ENCODE measurements around the gene NCBP2L.
"Not testable (repeated sequence)": the region's sequence is repeated elsewhere in the genome, so short reads cannot be mapped to it uniquely, and the experiment has no call there.

Gene NCBP2L

DNA sequence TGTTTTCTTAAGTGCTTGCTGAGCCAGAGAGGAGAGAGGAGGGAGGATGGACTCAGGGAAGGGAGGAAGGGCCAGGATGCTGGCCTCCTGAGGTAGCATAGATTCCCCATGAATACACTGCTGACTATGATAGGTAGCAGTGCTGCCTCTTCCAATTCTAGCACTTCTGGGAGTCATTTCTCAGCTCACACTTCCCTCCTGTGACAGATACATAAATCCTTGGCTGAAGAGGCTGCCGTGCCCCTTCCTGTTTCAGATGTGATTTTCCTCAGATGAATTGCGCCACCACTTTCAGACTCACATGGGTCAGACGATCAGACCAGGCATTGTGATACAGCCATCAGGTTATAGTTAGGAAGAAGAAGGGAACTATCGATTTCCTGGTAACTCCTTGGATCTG, 24.3 kb upstream of the NCBP2L start:
- no peak for DNase-seq

DNA sequence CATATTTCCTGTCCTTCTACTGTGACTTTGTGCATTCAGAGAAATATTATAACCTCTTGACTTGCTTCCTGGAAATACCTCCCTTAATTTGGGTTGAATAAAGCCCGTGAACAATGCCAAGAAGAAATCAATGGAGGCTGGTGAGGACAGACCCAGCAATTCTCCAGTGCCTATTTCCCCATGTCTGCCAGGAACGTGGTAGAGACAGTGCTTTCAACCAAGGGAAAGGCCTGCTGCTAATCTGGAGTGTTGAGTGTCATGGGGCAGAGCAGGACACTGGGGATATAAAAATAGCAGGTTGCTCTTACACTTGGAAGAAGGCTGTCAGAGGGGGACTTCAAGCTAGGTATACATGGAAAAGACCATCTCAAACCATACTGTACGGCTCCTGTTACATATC, 21.8 kb upstream of the NCBP2L start:
- no peak for DNase-seq

DNA sequence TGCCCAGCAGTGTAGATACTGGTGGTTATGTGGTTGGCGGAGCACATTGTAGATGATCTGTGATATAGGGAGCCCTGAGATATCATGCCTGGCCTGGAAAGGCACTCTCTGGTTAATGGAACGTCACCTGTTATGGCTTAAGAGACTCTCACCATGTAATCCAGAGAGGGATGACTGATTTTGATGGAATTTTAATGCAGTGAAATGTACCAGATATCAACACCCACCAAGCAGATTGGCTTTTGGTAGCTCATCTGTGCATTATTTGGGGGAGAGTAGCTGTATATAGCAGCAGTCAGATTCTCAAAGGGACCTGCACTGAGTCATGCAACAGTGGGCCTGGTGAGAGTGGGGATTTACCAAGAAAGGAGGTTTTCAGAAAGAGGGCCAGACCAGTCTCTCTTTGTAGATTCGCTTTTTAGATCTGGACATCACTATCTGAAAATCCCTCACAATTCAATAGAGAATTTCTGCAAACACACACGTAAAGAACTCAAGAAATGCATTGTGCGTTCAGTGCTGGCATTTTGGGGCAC, 19.2 kb upstream of the NCBP2L start:
- DNase-seq: no peak

- DNase-seq: no peak
Observed at GRCh38 chrX:107760304-107761077, 17.0 kb upstream of the NCBP2L start.

- DNase-seq: no peak
Observed at GRCh38 chrX:107763647-107764046, 13.9 kb upstream of the NCBP2L start.

DNA sequence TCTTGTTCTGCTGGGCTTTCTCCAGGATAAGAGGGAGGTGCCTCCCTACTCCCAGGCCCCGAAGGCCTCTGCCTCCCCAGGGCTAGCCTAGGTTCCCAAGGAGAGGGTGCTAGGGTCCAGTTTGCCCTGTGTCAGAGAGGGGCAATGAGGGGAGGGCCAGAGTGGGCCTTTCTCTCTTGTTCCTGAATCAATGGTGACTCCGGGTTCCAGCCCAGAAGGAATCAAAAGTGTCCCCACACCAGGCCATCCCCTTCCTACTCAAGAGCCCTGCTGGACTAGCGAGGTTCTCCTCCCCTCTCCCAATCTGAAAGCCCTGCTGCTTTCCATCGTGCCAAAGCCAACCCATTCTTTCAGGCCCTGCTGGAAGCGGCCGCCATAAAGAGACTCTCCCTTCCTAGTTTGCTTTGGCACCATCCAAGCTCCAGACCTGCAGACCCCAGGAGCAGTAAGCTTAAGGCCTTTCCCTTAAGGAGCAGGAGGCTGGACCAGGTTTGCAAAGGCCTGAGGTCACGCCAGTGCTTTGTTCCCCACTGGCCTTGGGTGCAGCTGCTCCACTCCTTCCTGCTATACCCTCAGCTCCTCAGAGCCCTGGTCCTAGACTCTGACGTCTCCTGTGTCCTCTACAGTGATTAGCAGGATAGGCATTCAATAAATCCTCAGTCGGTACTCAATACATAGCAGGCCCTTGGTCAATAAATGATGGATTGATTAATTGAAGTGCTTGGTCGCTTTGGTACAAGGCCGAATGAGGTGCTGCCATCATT, 12.5 kb upstream of the NCBP2L start:
- DNase-seq: no peak

DNA sequence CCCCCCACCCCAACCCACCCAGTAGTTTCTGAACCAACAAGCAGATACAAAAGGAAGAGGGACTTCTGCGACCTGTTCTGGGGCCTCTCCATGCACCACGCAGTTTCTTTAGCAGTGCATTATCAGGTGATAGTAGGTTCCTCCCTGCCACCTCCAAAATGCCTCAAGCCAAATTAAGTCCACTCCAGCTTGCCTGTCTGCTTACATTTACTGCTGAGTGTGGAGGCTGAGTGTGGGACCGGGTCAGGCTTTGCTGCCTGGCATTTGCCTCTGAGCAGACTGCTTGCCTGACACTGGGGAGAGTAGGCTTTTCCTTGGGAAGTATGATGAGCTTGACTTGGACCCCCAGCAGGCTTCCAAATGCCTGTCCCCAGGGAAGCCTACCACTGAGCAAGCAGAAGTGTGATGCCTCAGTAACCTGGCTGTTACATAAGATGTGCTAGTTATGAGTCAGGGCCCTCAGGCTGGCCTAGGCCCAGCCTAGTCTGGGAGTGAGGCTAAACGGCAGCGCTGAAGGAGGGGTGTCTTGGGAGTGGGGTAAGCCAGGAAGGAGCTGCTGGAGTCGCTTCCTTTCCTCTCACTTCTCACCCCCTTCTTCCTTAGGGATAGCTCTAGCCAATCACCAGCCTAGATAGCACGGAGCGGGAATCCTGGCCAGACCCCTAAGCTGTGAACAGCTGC, 10.9 kb upstream of the NCBP2L start:
- no peak for DNase-seq

DNA sequence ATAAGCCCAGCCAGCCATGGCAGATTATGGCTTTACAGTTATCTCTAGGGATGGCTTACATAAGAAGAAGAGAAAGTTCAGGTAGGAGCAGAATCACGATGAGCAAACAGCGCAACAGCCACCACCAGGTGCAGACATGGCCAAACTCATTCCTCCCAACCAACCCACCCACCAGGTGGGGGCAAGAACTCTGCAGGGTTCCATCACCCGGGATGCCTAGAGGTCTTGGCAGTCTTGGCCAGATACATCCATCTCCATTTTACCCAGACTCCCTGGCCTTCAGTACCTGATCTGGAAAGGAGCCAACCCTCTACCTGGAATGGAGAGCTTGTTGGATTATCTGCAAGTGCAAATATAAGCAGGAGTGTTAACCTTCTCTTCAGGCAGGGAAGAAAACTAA, 9.5 kb upstream of the NCBP2L start:
- no peak for DNase-seq

GRCh38 chrX:107769581-107770317, 7.8 kb upstream of the NCBP2L start:
- no peak for DNase-seq

DNA sequence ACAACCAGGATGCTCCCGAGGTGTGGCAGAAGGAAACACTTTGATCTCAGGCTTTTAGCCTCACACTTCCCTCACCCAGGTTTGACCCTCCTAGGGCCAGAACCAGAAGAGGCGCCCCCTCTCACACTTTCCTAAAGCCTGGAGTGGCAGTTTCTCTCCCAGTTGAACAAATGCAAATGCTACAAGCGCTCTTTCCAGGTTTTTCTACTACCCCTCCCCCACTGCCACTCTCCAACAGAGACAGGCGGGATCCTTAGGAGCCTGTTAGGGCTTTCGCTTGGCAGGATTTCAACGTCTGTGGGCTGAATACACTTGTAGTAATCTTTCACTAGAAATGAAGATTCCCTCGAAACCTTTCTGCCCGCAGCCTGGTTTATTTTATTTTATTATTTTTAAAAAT, 4.3 kb upstream of the NCBP2L start:
- DNase-seq: peak; percentile 5

GRCh38 chrX:107773906-107774435, 3.6 kb upstream of the NCBP2L start:
- no peak for DNase-seq

DNA sequence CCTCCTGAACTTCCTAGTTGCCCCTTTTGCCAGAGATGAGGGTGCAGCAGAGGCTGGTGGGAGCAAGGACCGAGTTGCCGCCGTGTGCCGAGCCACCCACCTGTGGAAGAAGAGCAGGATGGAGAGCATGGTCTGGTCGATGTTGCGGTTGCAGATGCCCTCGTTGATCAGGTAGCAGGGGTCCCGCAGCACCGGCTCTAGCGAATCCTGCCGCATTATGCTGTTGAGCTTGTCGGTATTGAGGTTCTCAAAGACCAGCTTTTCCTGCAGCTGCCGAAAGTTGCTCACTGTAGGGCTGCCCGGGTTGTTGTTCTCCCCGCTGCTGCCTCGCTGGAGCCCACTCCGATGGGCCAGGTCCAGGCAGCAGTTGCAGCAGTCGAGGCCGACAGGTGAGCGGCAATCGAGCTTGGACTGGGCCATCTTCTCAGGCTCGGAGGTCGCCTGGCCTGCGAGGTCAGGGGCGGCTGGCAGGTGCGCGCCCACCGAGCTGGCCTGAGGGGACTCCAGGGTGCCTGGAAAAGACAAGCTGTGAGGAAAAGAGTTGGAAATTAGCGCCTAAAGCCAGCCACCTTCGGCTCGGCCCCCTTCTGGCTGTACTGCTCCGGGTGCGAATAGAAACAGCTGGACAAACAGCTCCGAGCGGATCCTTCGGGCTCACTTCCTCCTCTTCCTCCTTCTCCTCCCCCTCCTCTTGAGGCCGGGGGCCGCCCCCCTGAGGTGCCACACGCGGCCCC, 2.4 kb upstream of the NCBP2L start:
- no peak for DNase-seq

- DNase-seq: peak; percentile 58
Observed at GRCh38 chrX:107775734-107776511, 1.6 kb upstream of the NCBP2L start, which contains the start of gene TSC22D3. Gene TSC22D3 (minus strand): TSS chrX:107775787. CDS start chrX:107775419, 368 bp downstream.

GRCh38 chrX:107776649-107777535, 641 bp upstream of the NCBP2L start:
- peak; percentile 62 for DNase-seq

- no peak for DNase-seq
Observed at GRCh38 chrX:107780525-107780924, 3.0 kb downstream of the NCBP2L start.

DNA sequence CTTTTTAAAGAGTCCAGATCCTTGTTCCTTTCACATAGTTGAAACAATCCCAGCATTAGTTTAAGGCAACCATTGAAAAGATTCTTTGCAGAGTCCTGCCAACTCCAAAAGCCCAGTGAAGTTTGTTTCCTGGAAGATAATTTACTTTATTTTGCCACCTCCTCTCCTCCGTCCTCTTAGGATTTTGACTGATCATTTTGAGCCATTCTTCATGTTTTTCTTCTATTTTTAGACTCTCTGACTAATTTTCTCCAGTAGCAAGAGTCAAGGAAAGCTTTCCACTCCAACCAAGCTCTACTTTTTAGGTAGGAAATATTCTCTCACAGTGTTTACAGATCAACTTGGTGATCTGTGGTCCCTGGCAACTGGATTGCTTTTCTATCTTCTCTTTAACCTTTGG, 10.3 kb downstream of the NCBP2L start:
- no peak for DNase-seq

DNA sequence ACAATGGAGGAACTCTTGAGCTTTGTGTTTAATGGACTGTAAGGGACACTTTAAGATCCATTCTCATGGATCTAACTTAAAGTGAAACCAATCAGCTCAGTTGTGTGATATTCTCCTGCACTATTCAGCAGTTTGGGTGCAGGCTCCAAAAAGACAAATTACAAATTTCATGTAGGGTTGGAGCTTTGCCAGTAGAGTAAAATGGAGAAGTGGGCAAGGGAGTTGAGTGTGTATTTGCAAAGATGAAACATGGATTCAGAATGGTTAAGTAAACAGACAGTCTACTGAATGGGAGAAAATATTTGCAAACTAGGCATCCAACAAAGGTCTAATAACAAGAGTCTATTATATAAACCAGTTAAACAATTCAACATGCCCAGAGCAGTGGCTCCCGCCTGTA, 26.9 kb downstream of the NCBP2L start:
- peak; percentile 6 for DNase-seq

GRCh38 chrX:107805179-107805578, 27.6 kb downstream of the NCBP2L start:
- DNase-seq: no peak

DNA sequence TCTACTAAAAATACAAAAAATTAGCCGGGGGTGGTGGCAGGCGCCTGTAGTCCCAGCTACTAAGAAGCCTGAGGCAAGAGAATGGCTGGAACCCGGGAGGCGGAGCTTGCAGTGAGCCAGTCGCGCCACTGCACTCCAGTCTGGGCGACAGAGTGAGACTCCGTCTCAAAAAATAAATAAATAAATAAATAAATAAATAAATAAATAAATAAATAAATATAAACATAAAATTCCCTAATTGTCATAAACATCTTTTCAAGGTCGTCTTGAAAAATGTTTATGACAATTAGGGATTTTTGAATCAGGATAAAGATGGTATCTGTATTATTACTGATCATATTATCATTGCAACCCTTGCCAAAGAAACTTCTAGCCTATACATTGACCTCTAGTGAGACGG, 32.5 kb downstream of the NCBP2L start:
- not testable (repeated sequence) for DNase-seq
